Stimulated activated naive CD4-positive, alpha-beta T cell treated with Interleukin-2 at 50 U/mL for 16 hours (primary cell): ENCODE results near the gene LAMTOR3.

Experiments
- DNase-seq: peaks from one replicate; lab custom pipeline; 2025; lab: John Stamatoyannopoulos, UW

Gene LAMTOR3

DNA sequence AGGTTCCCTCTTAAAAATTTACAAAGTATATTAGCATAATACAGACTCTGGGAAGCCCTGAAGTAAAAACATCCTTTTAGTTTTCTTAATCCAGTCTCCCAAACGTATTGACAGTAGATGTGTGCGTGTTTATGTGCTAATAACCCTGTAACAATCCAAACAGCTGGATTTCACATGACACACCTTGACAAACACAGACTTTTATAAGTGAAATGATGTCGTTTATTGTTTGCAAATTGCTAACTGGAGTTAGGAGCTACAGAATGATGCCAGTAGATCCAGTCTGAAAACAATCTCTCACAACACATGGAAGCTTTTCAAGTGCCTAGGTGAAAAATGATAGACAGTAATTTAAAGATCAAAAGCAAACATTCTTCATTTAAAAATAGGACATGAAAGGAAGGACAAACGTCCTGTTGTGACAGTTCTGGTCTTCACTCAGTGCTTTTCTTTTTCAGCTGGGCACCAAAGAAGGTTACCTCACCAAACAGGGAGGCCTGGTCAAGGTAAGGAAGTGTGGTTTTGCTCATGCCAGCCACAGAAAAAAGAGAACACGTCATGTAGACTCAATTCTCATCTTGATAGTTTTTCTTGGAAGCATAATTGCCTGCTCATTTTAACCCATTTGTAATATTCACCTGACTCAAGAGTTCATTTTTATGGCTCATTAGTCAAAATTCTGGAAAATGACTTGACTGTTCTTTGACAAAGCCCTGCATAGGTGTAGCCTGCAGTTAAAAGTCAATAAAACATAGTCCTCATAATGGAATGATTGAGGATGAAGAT is 32.9 kb downstream of the LAMTOR3 start:
- DNase-seq: no peak

DNA sequence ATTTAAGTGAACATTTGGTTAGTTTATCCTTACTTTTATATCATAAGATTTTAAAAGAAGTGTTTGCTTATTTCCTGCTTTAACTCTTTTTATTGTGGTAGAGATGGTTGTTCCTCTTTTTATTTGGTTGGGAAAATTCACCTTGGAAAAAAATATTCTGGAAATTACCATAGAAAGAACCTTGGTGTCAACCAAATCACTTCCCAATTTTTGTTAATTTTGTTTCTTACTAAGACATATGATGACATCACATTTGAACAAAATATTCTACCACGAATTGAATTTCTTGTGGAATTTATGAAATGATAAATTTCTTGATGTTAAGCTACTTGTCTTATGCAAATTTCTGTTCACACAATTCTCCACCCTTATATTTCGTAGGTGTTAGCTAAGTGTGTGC is 33.7 kb downstream of the LAMTOR3 start:
- DNase-seq: no peak

DNA sequence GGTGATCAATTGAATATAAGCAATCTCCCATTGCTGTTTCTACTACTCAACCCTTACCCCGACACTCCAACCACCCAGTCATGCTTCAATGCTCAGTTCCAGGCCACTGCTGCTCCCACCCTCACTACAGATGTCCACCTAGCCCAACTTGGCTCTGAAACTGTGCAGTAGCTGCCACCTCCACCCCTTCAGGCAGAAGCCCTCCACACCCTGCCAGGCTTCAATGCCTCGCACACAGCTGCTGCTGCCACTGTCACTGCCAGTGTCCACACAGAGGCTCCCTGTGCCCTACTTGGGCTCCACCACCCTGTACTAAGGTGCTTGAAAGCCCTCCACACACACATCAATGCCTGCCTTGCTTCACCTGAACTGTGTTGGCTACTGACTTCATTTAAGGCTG is 34.6 kb downstream of the LAMTOR3 start:
- DNase-seq: no peak

DNA sequence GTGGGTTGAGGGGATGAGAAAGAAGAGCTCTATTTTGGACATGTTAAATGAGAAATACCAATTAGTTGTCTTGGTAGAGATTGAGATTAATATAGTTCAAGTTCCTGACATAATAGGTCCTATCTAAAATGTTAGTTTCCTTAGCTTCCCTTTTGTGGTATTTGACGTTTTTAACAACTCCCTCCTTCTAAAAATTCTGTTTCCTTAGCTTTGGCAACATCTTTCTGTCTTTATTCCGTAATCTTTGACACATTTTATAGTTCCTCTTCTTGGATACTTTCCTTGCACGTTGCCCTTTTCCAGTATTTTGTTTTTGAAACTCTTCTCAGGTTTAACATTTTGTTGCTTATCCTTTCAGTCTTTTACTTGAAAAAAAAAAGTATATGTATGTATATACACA is 36.9 kb downstream of the LAMTOR3 start:
- DNase-seq: no peak

DNA sequence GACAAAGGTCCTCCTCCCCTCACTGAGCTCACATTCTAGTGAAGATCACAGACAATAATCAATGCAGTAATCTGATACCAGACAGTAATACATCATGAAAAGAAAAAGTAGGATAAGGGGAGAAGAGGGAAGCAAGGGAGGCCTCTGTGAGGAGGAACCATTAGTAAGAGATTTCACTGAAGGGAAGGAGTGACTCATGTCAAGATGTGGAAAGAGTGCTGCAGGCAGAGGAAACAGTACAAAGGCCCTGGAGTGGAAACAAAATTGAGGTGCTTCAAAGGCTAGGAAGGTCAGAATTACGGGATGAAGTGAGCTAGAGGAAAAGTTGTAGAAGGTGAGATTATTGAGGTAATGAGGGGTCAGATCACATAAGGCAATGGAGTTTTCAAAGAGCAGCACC is 38.1 kb downstream of the LAMTOR3 start:
- DNase-seq: peak; percentile 5

DNA sequence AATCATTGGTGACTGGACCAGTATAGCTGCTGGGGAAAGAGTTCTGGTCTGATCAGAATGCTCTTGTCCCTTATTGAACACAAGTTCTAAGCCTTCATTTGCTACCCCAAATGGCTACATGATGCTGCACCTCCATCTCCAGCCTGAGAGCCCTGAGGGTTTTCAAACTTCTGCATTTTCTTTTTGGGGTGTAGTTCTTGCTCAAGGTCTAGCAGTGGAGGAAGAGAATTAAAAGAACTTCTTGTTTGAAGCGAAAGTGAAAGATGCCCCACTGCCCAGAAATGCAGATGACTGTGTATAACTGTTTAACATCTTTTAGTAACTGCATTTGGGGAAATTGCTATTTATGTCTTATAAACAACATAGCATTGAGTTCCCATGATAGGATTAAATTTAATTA is 38.5 kb downstream of the LAMTOR3 start:
- no peak for DNase-seq

DNA sequence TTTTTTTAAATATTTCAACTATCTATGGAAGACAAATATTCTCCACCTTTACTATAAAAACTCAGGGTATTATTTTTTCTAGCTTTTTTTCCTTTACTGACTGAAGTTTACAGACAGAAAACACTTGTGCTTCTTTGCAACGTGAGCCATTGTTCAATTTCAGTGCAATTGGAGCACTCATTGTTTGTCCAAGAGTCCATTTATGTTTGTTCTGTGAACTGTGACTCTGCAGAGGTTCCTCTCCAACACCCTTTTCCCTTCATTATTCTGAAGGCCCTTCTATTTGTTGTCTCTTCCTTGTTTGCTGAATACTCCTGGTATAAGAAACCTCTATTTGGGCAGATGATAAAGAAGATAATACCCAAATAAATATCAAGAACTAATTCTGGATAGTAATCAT is 40.2 kb downstream of the LAMTOR3 start:
- no peak for DNase-seq

DNA sequence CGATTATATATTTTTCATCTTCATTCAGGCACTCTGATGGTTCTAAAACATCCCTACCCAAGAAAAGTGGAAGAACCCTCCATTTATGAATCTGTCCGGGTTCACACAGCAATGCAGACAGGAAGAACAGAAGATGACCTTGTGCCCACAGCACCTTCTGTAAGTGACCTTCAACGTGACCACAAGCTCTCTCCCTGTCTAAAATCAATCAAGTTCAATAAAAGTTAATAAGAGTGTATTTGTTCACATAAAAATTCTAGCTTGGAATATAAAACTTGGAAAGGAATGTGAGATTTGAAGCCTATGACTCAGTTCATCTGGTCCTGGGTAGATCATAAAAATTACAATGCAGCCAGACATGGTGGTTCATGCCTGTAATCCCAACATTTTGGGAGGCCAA is 41.0 kb downstream of the LAMTOR3 start:
- DNase-seq: no peak

DNA sequence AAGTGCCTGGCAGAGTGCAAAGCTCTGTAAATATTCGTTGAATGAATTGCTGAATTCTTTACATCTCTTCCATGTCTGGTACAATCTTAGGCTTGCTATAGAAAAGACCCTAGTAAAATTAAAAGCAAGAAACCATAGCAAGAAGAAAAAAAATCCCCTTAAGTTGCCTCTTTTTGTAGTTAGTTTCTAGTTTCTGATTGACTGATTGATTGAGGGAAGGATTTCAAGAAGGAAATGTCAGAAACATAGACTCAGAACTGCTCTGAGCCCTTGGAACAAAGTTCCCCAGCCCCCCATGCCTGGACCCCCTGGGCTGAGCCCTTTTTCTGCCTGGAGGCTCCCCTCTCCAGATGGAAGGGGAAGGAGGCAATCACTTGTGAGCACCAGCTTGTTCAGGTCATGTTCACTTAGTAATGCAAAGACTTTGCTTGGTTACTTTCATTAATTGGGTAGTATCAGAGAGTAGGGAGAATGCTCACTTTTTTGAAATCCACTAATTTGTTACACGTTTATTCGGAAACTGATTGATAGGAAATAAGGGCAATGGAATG is 42.0 kb downstream of the LAMTOR3 start:
- DNase-seq: no peak

DNA sequence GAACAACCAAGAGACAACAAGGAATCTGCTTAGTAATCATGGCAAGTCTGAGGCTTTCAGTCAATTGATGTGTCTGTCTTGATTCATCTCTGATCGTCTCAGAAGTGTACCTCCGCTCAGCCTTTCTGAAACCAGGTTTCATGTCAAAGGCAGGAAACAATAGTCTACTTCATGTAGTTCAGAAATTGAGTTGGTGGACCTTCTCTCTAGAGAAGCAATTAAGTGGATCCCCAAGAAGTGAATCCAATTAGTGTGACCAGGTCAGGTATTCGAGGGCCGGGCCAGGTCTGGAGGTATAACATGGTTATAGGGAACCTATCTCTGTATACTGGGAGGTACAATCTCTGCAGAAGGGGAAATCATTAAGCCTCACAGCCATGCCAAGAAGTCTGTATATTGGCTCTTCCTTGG is 45.6 kb downstream of the LAMTOR3 start:
- DNase-seq: peak; percentile 18

DNA sequence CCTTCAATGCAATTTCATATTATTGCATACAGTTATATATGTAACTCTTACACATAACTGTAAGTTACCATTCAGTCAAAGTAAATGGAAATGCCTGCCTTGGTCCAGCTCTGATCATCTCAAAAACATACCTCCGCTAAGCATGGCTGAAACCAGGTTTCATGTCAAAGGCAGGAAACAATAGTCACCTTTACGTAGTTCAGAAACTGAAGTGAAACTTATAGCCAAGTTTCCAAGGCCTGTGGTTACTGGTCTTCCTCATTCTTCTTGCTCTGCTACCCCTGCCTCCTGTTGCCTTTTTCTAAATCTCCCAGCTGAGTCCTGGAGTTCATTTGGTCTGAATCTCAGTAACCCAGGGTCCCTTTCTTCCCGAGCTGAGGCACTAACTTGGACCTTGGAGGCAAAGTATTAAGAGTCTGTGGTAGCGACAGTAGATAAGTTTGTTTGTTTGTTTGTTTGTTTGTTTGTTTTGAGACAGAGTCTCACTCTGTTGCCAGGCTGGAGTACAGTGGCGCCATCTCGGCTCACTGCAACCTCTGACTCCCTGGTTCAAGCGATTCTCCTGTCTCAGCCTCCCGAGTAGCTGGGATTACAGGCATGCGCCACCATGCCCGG is 46.8 kb downstream of the LAMTOR3 start:
- no peak for DNase-seq

DNA sequence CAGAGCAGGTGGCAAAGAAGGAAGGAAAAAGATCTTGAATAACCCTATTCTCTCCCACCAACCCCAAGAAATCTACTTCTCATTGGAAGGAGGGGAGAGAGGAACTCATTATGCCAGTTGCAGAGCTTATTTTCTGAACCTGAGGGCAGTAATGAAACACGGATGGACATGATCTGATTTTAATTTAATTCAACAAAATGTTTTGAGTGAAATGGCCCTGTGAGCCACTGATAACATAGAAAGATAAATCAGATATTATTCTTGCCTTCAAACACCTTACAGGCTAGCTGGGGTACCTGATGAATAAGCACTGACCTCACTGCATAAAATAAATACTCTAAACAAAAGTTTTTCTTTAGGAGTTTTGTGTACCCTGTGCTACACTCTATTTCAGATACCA is 47.3 kb downstream of the LAMTOR3 start:
- no peak for DNase-seq

DNA sequence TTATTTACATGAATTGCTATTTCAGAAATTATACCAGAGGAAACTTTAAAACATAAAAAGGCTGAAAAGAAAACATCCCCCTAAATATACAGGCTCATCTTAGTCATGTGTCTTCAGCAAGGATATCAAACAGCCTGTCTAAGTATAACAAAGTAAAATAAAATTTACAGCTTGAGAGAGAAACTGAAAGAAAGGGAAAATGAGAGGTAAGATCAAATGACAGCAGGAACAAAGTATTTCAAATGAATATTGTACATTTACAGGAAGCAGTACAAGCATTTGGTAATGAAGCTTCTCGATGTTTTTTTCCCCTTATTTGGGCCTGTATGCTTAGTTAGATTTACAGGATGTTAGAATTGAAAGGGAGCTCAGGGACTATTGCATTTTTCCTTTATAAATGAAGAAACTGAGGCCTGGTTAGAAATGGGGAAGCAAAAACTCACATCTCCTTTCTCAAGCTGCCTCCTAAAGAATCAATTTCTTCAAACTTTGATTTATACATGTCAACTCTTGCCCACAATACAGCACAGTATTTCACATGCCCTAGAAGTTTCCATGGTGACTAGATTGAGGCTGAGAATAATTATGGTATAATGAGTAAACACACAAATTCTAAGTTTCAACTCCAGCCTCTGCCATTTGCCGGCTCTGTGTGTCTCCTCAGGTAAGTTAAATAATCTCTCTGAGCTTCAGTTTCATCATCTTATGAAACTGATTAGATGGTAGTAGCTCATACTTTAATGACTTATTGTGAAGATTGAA is 48.3 kb downstream of the LAMTOR3 start:
- no peak for DNase-seq

DNA sequence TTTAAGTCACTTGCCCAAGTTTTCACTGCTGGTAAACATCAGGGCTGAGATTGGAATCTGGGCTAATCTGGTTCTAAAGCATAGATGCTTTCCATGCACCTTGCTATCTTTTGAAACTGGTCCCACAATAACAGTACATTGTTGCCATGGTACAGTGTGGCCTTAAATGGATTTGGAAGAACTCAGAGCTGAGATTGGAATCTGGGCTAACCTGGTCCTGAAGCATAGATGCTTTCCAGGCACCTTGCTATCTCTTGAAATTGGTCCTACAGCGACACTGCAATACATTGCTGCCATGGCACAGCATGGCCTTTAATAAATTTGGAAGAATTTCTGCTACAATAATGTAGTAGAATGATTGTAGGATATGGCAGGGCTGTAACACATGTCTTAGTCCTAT is 49.0 kb downstream of the LAMTOR3 start:
- no peak for DNase-seq

DNA sequence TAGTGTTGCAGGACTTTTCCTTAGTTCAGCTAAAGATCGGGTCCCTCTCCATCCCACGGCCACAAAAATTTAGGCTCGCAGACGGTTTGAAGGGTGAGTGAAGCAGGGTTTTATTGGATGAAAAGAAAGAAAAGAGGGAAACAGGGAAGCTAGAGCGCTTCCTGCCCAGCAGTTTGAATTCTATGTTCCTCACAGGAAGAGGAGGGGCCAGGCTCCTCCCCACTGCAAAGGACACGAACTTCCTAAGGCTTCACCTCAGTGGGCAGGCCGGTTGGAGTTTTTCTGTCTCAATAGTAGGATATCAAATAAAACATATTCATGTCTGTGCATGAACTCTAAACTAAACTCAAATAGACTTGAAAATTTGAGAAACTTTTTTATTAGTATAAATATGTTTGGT is 50.2 kb downstream of the LAMTOR3 start:
- no peak for DNase-seq

DNA sequence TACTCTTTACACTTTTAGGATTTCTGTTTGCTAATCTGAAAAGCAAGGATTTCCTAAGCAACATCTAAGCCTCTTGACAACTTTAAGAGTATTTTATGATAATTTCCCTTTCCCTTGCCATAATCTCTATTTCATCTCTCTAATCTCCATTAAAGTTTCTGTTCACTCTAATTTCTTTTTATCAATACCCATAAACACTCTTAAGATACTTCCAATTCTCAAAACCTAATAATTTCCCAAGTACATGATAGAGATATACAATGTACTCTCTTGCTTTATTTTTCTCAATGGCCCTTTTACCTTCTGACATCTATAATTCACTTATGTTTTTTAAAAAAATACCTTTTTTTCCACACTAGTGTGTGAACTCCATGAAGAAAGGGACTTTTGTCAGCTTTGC is 50.8 kb downstream of the LAMTOR3 start:
- DNase-seq: no peak

DNA sequence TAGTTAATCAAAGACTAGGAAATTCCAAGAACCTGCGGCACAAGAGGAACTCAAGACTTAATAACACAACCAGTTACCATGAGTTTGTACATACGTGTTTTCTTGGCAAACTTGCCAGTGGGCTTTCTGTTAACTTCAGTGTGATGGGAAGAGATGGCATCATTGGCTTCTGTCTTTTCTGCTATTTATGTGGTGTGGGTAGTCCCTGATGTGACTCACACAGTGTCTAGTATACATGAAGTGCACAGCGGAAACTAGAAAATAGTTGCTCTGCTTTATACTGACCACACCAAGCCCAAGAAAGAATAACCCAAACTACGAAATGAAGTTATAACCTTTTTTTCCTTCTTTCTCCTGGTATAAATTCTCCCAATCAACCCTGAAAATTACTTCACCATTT is 53.1 kb downstream of the LAMTOR3 start:
- no peak for DNase-seq

DNA sequence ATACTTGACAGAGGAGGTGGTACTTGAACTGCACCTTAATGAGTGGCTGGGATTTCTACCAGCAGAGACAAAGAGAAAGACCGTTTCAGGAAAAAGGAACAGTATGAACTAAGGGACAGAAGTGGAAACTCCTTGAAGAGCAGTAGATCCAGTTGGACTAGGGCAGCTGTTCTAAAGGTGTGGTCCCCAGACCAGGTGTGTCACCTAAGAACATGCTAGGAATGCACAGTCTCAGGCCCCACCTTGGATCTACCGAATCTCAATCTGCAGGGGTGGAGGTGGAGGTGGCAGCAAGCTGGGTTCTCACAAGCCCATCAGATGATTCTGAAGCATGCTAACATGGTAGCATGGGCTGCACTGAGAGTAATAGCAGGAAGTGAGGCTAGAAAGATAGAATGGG is 55.3 kb downstream of the LAMTOR3 start:
- no peak for DNase-seq

DNA sequence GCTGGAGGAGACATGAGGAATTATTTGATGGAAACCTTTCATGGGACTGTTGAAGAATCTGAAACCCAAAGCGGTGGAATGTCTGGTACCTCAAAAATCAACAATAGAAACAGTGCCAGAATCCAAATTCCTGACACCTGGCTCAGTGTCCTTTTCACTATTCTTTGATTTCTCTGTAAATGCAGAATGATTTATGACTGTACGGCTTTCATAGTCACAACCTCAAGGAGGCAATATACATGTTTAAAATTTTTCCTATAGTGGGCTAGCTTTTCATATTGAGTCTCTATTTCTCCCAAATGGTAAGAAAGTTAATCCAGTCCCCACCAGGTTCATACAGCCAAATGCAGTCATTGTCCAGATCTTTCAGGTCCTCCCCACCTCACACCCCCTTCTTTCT is 58.3 kb downstream of the LAMTOR3 start:
- DNase-seq: no peak

DNA sequence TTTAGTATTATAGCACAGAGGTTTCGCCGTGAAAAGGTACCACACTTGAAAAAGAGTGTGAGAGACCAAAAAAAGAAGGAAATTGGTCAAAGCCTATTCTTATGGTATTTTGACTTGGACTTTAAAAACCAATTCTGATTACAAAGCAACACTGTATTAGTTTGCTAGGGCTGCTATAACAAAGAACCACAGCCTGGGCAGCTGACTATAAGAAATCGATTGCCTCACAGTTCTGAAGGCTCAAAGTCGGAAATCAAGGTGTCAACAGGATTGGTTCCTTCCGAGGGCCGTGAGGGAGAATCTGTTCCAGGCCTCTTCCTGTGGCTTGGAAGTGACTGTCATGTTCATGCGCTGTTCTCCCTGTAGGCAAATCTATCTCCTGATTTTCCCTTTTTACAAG is 59.7 kb downstream of the LAMTOR3 start:
- no peak for DNase-seq

DNA sequence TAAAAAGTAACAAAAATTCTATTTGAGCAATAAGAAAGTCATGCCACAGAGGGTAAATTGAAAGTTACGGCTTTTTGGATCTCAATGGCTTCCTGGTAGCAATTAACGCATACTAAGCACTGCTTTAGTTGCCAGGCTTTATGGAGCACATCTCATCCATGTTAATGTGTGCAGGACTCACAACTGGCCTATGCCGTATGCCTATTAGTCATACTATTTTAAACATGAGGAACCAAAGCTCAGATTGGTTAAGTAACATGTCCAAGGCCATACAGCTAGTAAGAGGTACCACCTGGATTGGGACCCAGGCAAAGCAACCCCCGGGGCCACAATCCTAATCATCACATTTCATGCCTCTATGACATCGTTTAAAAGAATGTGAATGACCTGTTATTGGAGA is 60.5 kb downstream of the LAMTOR3 start:
- DNase-seq: no peak

DNA sequence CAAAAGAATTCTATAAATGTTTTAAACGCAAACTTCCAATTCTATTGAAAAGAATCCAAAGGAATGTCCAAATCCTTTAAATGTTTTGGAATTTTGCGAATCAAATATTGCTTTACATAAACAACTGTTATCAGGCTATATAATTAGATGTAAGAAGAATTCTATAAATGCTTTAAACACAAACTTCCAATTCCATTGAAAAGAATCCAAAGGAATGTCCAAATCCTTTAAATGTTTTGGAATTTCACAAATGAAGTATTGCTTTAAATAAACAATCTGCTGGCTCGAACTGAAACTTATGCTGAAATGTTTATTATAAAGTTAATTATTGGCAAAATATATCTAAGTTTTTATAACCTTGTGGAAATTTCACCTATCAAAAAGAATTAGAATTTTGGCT is 61.5 kb downstream of the LAMTOR3 start:
- DNase-seq: no peak

DNA sequence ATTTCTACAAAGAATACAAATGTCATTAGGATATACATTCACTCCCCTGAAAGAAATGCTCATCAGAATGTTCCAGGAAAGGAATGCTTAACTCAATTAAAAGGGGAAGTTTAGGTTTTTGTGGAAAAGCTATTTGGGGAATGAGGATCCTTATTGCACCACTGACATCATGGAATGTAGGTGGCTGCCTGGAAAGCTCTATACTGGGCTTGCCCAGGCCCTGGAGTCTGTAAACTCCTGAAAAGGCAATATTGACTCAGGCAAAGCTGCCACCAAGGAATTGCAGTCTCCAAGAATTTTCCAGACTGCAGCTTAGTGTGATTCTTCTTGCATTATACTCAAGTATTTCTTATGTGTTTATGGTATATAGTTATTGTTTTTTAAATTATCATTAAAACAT is 61.9 kb downstream of the LAMTOR3 start:
- no peak for DNase-seq
